ENCODE results near the gene RELN.

DNA sequence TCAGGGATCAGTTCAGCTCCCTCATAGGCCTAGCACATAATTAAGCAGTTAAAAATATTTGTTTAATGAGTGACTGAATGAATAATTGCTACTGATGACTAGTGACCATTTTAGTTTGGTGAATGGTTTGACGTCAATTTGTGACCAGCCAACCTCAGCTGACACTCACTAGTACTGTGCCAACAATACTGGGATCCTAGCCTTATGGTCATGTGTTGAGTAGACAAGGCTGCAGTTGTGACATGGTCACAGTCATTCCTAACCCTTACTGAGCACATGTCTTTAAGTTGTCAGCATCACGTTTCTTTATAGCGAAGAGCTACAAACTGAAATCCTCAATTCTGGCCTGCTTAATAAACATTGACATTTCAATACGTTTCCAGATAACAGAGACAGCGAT lies 456.5 kb downstream of the RELN start:
- TF ChIP-seq, protein P1, sequence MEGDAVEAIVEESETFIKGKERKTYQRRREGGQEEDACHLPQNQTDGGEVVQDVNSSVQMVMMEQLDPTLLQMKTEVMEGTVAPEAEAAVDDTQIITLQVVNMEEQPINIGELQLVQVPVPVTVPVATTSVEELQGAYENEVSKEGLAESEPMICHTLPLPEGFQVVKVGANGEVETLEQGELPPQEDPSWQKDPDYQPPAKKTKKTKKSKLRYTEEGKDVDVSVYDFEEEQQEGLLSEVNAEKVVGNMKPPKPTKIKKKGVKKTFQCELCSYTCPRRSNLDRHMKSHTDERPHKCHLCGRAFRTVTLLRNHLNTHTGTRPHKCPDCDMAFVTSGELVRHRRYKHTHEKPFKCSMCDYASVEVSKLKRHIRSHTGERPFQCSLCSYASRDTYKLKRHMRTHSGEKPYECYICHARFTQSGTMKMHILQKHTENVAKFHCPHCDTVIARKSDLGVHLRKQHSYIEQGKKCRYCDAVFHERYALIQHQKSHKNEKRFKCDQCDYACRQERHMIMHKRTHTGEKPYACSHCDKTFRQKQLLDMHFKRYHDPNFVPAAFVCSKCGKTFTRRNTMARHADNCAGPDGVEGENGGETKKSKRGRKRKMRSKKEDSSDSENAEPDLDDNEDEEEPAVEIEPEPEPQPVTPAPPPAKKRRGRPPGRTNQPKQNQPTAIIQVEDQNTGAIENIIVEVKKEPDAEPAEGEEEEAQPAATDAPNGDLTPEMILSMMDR (IDR thresholded peaks at IDR 0.05; ENCODE audit: low read length) = no peak
- no peak for TF ChIP-seq EZH2 (IDR thresholded peaks at IDR 0.05; ENCODE audit: borderline replicate concordance, low read length)

Measured in OCI-LY1 (cell line).